Measurements from ENCODE around the gene TRNAU1AP. TPM values are rescaled to one million over a fixed set of nuclear protein-coding genes. Genes with fewer than 3 reads are reported as not detected.

Gene TRNAU1AP
- total RNA-seq, 1 donor from 2014 or later: 39.8 TPM

GRCh38 chr1:28577052-28577678 is 24.3 kb downstream of the TRNAU1AP start:
- DNase-seq: no peak
- no peaks in the 10 kb centered on the region for H3K36me3 Mint-ChIP-seq (ENCODE audit: unreplicated experiment)
- H3K4me3 Mint-ChIP-seq (ENCODE audit: unreplicated experiment): no peak overlapping the region
- H3K27ac Mint-ChIP-seq (ENCODE audit: unreplicated experiment): no peak overlapping the region
- H3K27me3 Mint-ChIP-seq (ENCODE audit: unreplicated experiment): peaks cover 2% of the 10 kb centered on the region
- TF ChIP-seq CTCF (IDR thresholded peaks at IDR 0.05; ENCODE audit: partially characterized antibody, unreplicated experiment): no peak
- H3K9me3 Mint-ChIP-seq (ENCODE audit: unreplicated experiment): peaks cover 8% of the 10 kb centered on the region
- peaks cover 13% of the 10 kb centered on the region for H3K4me1 Mint-ChIP-seq (ENCODE audit: low read depth, unreplicated experiment)

DNA sequence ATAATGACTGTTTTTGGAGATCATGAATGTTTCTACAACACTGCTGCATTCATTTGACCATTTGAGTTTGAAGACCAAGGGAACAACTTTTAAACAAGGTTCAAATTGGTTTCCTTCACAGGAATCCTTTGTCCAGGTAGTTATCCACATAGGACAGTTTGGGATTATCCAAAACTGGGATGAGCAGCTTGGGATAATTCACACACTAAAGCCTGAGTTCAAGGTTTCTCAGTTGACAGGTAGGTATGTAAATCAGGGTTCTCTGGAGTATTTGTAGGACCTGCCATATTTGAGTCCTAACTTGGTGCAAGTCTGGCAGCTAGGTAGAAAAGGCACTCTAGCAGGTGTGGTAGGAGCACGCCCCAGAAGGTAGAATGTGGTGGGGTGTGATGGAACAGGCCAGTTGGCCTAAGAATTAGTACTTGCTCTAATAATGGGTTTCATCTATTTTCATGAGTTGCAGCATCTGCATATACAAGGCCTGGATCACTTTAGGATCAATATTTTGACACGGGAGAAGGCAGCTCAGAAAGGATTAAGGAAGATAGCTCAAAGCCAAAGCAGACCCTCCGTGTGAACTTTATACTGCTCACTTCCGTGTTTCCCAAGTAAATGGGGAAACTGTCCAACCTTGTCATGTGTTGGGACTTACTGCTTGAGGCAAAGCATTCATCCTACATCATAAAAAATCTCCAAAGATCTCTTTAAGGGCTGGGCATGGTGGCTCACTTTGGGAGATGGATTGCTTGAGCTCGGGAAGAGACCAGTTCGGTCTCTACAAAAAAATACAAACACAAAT is 25.1 kb downstream of the TRNAU1AP start:
- peaks cover 2% of the 10 kb centered on the region for H3K27me3 Mint-ChIP-seq (ENCODE audit: unreplicated experiment)
- H3K9me3 Mint-ChIP-seq (ENCODE audit: unreplicated experiment): peaks cover 10% of the 10 kb centered on the region

DNA sequence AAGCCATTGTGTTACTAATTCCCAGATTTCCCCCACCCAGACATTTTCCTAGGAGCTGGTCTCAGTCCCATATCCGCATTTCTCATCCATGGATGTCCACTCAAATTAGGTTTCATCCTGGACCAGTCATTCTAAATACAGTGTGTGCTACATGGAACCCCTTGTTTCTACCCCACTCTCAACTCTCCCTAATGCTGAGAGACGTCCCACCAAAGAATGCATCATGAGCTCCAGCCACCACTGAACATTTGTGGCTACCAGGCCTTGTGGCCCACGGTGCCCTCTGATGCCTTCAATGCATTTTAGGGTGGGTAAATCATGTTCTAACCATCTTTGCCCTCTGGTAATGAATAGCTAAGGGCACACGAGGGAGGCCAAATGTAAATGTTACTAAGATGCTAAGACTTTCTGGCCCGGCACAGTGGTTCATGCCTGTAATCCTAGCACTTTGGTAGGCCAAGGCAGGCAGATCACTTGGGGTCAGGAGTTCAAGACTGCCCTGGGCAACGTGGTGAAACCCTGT is 25.9 kb downstream of the TRNAU1AP start:
- Mint-ChIP-seq H3K27ac (ENCODE audit: unreplicated experiment) (no peak overlapping the region), H3K27me3 (ENCODE audit: unreplicated experiment) (peaks cover 2% of the 10 kb centered on the region), H3K9me3 (ENCODE audit: unreplicated experiment) (peaks cover 10% of the 10 kb centered on the region), H3K4me1 (ENCODE audit: low read depth, unreplicated experiment) (peaks cover 13% of the 10 kb centered on the region), H3K4me3 (ENCODE audit: unreplicated experiment) (no peak overlapping the region), H3K36me3 (ENCODE audit: unreplicated experiment) (no peaks in the 10 kb centered on the region)
- no peak for TF ChIP-seq CTCF (IDR thresholded peaks at IDR 0.05; ENCODE audit: partially characterized antibody, unreplicated experiment)
- no peak for DNase-seq

More for the DNA sequence above, 25.1 kb downstream of the TRNAU1AP start:
- TF ChIP-seq CTCF (IDR thresholded peaks at IDR 0.05; ENCODE audit: partially characterized antibody, unreplicated experiment): no peak
- peaks cover 13% of the 10 kb centered on the region for H3K4me1 Mint-ChIP-seq (ENCODE audit: low read depth, unreplicated experiment)
- H3K36me3 Mint-ChIP-seq (ENCODE audit: unreplicated experiment): no peaks in the 10 kb centered on the region
- H3K4me3 Mint-ChIP-seq (ENCODE audit: unreplicated experiment): no peak overlapping the region
- DNase-seq: no peak
- H3K27ac Mint-ChIP-seq (ENCODE audit: unreplicated experiment): peak overlapping the region; percentile 33

DNA sequence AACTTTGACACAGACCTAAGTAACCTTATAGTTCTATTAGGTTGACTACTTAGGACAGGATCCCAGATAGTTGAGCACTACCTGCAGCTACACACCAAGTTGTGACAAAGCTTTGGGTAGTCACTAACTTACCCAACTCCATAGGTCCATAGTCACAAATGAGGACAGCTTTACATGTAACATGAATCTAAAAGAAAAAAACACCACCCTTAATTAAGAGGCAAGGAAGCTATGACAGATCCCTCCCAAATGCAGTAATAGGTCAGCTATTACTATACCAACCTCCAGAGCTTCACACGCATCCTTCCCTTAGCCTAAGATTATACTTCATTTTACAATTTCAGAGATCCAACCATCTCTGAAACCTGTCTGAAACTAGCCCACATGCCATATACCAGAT is 26.5 kb downstream of the TRNAU1AP start:
- DNase-seq: no peak
- H3K27ac Mint-ChIP-seq (ENCODE audit: unreplicated experiment): peak overlapping the region; percentile 44
- no peaks in the 10 kb centered on the region for H3K36me3 Mint-ChIP-seq (ENCODE audit: unreplicated experiment)
- TF ChIP-seq CTCF (IDR thresholded peaks at IDR 0.05; ENCODE audit: partially characterized antibody, unreplicated experiment): no peak
- H3K27me3 Mint-ChIP-seq (ENCODE audit: unreplicated experiment): peaks cover 2% of the 10 kb centered on the region
- peaks cover 10% of the 10 kb centered on the region for H3K9me3 Mint-ChIP-seq (ENCODE audit: unreplicated experiment)
- H3K4me3 Mint-ChIP-seq (ENCODE audit: unreplicated experiment): peak overlapping the region; percentile 95
- peaks cover 13% of the 10 kb centered on the region for H3K4me1 Mint-ChIP-seq (ENCODE audit: low read depth, unreplicated experiment)

All from glutamatergic neuron (in vitro differentiated cells).